Activated CD4-positive, alpha-beta memory T cell treated with anti-CD3 and anti-CD28 coated beads for 36 hours (primary cell): ENCODE measurements around the gene UNC5B. TPM values are rescaled to one million over a fixed set of nuclear protein-coding genes. Genes with fewer than 3 reads are reported as not detected.
"Not testable (repeated sequence)": the region's sequence is repeated elsewhere in the genome, so short reads cannot be mapped to it uniquely, and the experiment has no call there.

Experiments used
- CTCF ChIA-PET: fragments of 350-600 bp; sonication (Branson Sonifier 250); formaldehyde crosslinking; loops from one replicate; lab custom pipeline; 2021; ENCODE audit warnings: antibody characterized with exemption, inconsistent platforms; lab: Charles Lee
- POLR2A ChIA-PET: fragments of 350-600 bp; sonication (Branson Sonifier 250); formaldehyde crosslinking; loops from one replicate; lab custom pipeline; 2021; ENCODE audit warnings: antibody characterized with exemption; lab: Charles Lee
- DNase-seq: peaks from one replicate; pipeline ENCODE4 v3.0.0-alpha.2; 2020
- H3K27ac Mint-ChIP-seq: one replicate; pipeline ENCODE4 v1.8.0; 2021; ENCODE audit warnings: mixed read lengths
- H3K27me3 Mint-ChIP-seq: one replicate; pipeline ENCODE4 v1.8.0; 2021; ENCODE audit warnings: mixed read lengths
- H3K36me3 Mint-ChIP-seq: one replicate; pipeline ENCODE4 v1.8.0; 2021; ENCODE audit warnings: mixed read lengths
- H3K4me1 Mint-ChIP-seq: one replicate; pipeline ENCODE4 v1.8.0; 2021; ENCODE audit warnings: low read depth, mixed read lengths
- H3K4me3 Mint-ChIP-seq: one replicate; pipeline ENCODE4 v1.8.0; 2021; ENCODE audit warnings: mild to moderate bottlenecking, mixed read lengths
- H3K9me3 Mint-ChIP-seq: one replicate; pipeline ENCODE4 v1.8.0; 2021; ENCODE audit warnings: mixed read lengths
- intact Hi-C: fragments of 100-400 bp; cut with micrococcal nuclease; formaldehyde crosslinking; loops from one replicate; pipeline ENCODE4 v1.15.1; 2023
- total RNA-seq, 2 experiments: library from RNA; stranded (reverse); gene quantifications; one replicate each; pipeline ENCODE4 v1.2.3, GENCODE V29; 2021

UNC5B gene
- total RNA-seq, 2 experiments from 2014 or later: 0.02 TPM; not detected in 1

GRCh38 chr10:71218651-71219050 is 6.3 kb downstream of the UNC5B start:
- Mint-ChIP-seq H3K36me3 (no peaks in the 10 kb centered on the region), H3K27ac (no peak overlapping the region), H3K4me3 (no peak overlapping the region), H3K27me3 (peaks cover 46% of the 10 kb centered on the region), H3K4me1 (peaks cover 6% of the 10 kb centered on the region), H3K9me3 (no peaks in the 10 kb centered on the region)
- ChIA-PET POLR2A (no interaction called here), CTCF (no interaction called here)
- intact Hi-C loops: no loop called here
- DNase-seq: no peak

- H3K27me3 Mint-ChIP-seq: peaks cover 39% of the 10 kb centered on the region
- intact Hi-C loops, H3K4me1 Mint-ChIP-seq, H3K4me3 Mint-ChIP-seq, H3K9me3 Mint-ChIP-seq, CTCF ChIA-PET, H3K27ac Mint-ChIP-seq, DNase-seq, POLR2A ChIA-PET, H3K36me3 Mint-ChIP-seq: not testable (repeated sequence)
Observed at GRCh38 chr10:71219236-71219917, 7.0 kb downstream of the UNC5B start.

- Mint-ChIP-seq H3K4me1 (peaks cover 4% of the 10 kb centered on the region), H3K36me3 (no peaks in the 10 kb centered on the region), H3K27me3 (peaks cover 34% of the 10 kb centered on the region), H3K27ac (no peak overlapping the region), H3K4me3 (no peak overlapping the region), H3K9me3 (no peaks in the 10 kb centered on the region)
- CTCF ChIA-PET: no interaction called here
- DNase-seq: no peak
- intact Hi-C loops: no loop called here
- POLR2A ChIA-PET: no interaction called here
Observed at GRCh38 chr10:71219918-71220688, 7.7 kb downstream of the UNC5B start.

GRCh38 chr10:71220689-71221540 is 8.5 kb downstream of the UNC5B start:
- Mint-ChIP-seq H3K4me3 (no peak overlapping the region), H3K36me3 (no peaks in the 10 kb centered on the region), H3K4me1 (peaks cover 4% of the 10 kb centered on the region), H3K27me3 (peaks cover 31% of the 10 kb centered on the region), H3K27ac (no peak overlapping the region), H3K9me3 (no peaks in the 10 kb centered on the region)
- intact Hi-C loops: no loop called here
- ChIA-PET CTCF (no interaction called here), POLR2A (interaction anchor here (0.6 kb wide), 1 partner anchor 184 kb away, joined by 3 read pairs; no protein-coding TSS in a partner anchor)
- DNase-seq: no peak

- no peak for DNase-seq
- Mint-ChIP-seq H3K4me1 (peaks cover 3% of the 10 kb centered on the region), H3K36me3 (no peaks in the 10 kb centered on the region), H3K9me3 (no peaks in the 10 kb centered on the region), H3K4me3 (no peak overlapping the region), H3K27ac (no peak overlapping the region), H3K27me3 (peaks cover 29% of the 10 kb centered on the region)
- CTCF ChIA-PET: no interaction called here
- POLR2A ChIA-PET: interaction anchor here (0.6 kb wide), 1 partner anchor 184 kb away, joined by 3 read pairs; no protein-coding TSS in a partner anchor
- intact Hi-C loops: no loop called here
Observed at GRCh38 chr10:71221586-71222202, 9.3 kb downstream of the UNC5B start.

- H3K27me3 Mint-ChIP-seq: peaks cover 25% of the 10 kb centered on the region
- H3K4me1 Mint-ChIP-seq: no peaks in the 10 kb centered on the region
- DNase-seq: no peak
- ChIA-PET POLR2A (interaction anchor here (0.5 kb wide), 1 partner anchor 420 kb away, joined by 4 read pairs; no protein-coding TSS in a partner anchor), CTCF (no interaction called here)
- no peak overlapping the region for H3K27ac Mint-ChIP-seq
- H3K4me3 Mint-ChIP-seq: no peak overlapping the region
- H3K9me3 Mint-ChIP-seq: no peaks in the 10 kb centered on the region
- intact Hi-C loops: no loop called here
- no peaks in the 10 kb centered on the region for H3K36me3 Mint-ChIP-seq
Observed at GRCh38 chr10:71222601-71223346, 10.4 kb downstream of the UNC5B start.

GRCh38 chr10:71223347-71224058 is 11.1 kb downstream of the UNC5B start:
- POLR2A ChIA-PET: no interaction called here
- CTCF ChIA-PET: no interaction called here

GRCh38 chr10:71225291-71226058 is 13.1 kb downstream of the UNC5B start:
- no peaks in the 10 kb centered on the region for H3K36me3 Mint-ChIP-seq
- DNase-seq: no peak
- no peak overlapping the region for H3K27ac Mint-ChIP-seq
- intact Hi-C loops: no loop called here
- H3K27me3 Mint-ChIP-seq: peaks cover 14% of the 10 kb centered on the region
- ChIA-PET CTCF (no interaction called here), POLR2A (no interaction called here)
- no peak overlapping the region for H3K4me3 Mint-ChIP-seq
- H3K4me1 Mint-ChIP-seq: no peaks in the 10 kb centered on the region
- no peaks in the 10 kb centered on the region for H3K9me3 Mint-ChIP-seq

More at GRCh38 chr10:71223347-71224058, 11.1 kb downstream of the UNC5B start:
- Mint-ChIP-seq H3K4me1 (no peaks in the 10 kb centered on the region), H3K36me3 (no peaks in the 10 kb centered on the region), H3K9me3 (no peaks in the 10 kb centered on the region), H3K27me3 (peaks cover 20% of the 10 kb centered on the region), H3K4me3 (no peak overlapping the region), H3K27ac (no peak overlapping the region)
- DNase-seq: no peak
- intact Hi-C loops: no loop called here

- DNase-seq: no peak
- Mint-ChIP-seq H3K4me1 (no peaks in the 10 kb centered on the region), H3K36me3 (no peaks in the 10 kb centered on the region), H3K27me3 (peaks cover 7% of the 10 kb centered on the region), H3K27ac (no peak overlapping the region), H3K9me3 (no peaks in the 10 kb centered on the region), H3K4me3 (no peak overlapping the region)
- ChIA-PET CTCF (no interaction called here), POLR2A (no interaction called here)
- intact Hi-C loops: no loop called here
Observed at GRCh38 chr10:71228875-71229675, 16.7 kb downstream of the UNC5B start.
